B cell (primary cell): ENCODE measurements around the gene HMGA1. TPM values are rescaled to one million over a fixed set of nuclear protein-coding genes. Genes with fewer than 3 reads are reported as not detected.

Experiments used
- ATAC-seq: fragments of 200-7000 bp; cut with Tn5 transposase; one replicate; pipeline ENCODE4 v1.10.0; 2021; ENCODE audit warnings: low read depth, mild to moderate bottlenecking, moderate number of reproducible peaks, moderate library complexity
- CTCF ChIA-PET: fragments of 350-600 bp; sonication (Branson Sonifier 250); formaldehyde crosslinking; loops from one replicate; lab custom pipeline; 2021; ENCODE audit warnings: antibody characterized with exemption, inconsistent platforms; lab: Charles Lee
- POLR2A ChIA-PET: fragments of 350-600 bp; sonication (Branson Sonifier 250); formaldehyde crosslinking; loops from one replicate; lab custom pipeline; 2021; ENCODE audit warnings: antibody characterized with exemption; lab: Charles Lee
- DNase-seq: peaks from one replicate; pipeline ENCODE4 v3.0.0; 2013
- H2AFZ ChIP-seq: 2 replicates; pipeline ENCODE4 v1.6.1; 2012; ENCODE audit warnings: mild to moderate bottlenecking, low read depth, low read length; ENCODE audit not compliant: insufficient read depth, poor library complexity, severe bottlenecking
- H3K27ac ChIP-seq, 2 donors: 1 replicate in 1 of 2; 2 replicates in 1 of 2; pipeline ENCODE4 v1.5.1; 2012 to 2013; ENCODE audit warnings: low read length in 2 of 2, mild to moderate bottlenecking in 2 of 2, moderate library complexity in 1 of 2
- H3K27me3 ChIP-seq, 4 experiments: fragments of 200-600 bp in 1 of 4; sonication (generic) in 1 of 4; replicated peaks in 1 of 4; 1 replicate in 2 of 4; 2 replicates in 2 of 4; pipeline versions ENCODE4 v1.6.1 to v1.7.0; 2013 to 2016; ENCODE audit warnings: low read length in 3 of 4, mild to moderate bottlenecking in 2 of 4, mixed read lengths in 1 of 4, moderate library complexity in 1 of 4; ENCODE audit not compliant: insufficient read depth in 4 of 4, control insufficient read depth in 3 of 4; ENCODE audit errors: control extremely low read depth in 1 of 4
- H3K36me3 ChIP-seq, 2 experiments: replicated peaks in 1 of 2; 1 replicate in 1 of 2; 2 replicates in 1 of 2; pipeline versions ENCODE4 v1.6.1 to v1.7.1; 2013; ENCODE audit warnings: low read length in 1 of 2; ENCODE audit not compliant: insufficient read depth in 2 of 2, control insufficient read depth in 1 of 2; ENCODE audit errors: control extremely low read depth in 1 of 2, extremely low read depth in 1 of 2
- H3K4me1 ChIP-seq, 2 donors: fragments of 200-600 bp in 1 of 2; sonication (generic) in 1 of 2; 1 replicate in 1 of 2; 2 replicates in 1 of 2; pipeline versions ENCODE4 v1.5.1 to v1.6.1; 2013 to 2017; ENCODE audit warnings: low read length in 2 of 2; ENCODE audit not compliant: control insufficient read depth in 2 of 2, insufficient read depth in 2 of 2
- H3K4me2 ChIP-seq: replicated peaks from 2 replicates; pipeline ENCODE3; 2012; ENCODE audit warnings: mild to moderate bottlenecking, low read depth, low read length; ENCODE audit not compliant: poor library complexity, severe bottlenecking
- H3K4me3 ChIP-seq, 5 experiments: fragments of 200-600 bp in 1 of 5; sonication (generic) in 1 of 5; 1 replicate in 3 of 5; 2 replicates in 2 of 5; pipeline versions ENCODE4 v1.5.1 to v1.7.0; 2011 to 2016; ENCODE audit warnings: low read length in 4 of 5, mild to moderate bottlenecking in 4 of 5, low read depth in 2 of 5, control low read depth in 1 of 5, moderate library complexity in 1 of 5; ENCODE audit not compliant: insufficient read depth in 1 of 5; ENCODE audit errors: control extremely low read depth in 1 of 5, extremely low read depth in 1 of 5
- H3K79me2 ChIP-seq: fragments of 200-600 bp; sonication (generic); one replicate; pipeline ENCODE4 v1.6.0; 2016; ENCODE audit warnings: low read length; ENCODE audit not compliant: control insufficient read depth, insufficient read depth
- H3K9ac ChIP-seq: fragments of 200-600 bp; sonication (generic); 2 replicates; pipeline ENCODE4 v1.6.1; 2017; ENCODE audit warnings: mild to moderate bottlenecking, low read length, moderate library complexity
- H3K9me3 ChIP-seq, 3 donors: one replicate each; pipeline versions ENCODE4 v1.6.1 to v1.7.1; 2013; ENCODE audit warnings: low read length in 2 of 3; ENCODE audit not compliant: control insufficient read depth in 2 of 3, insufficient read depth in 1 of 3; ENCODE audit errors: control extremely low read depth in 1 of 3
- H4K20me1 ChIP-seq: 2 replicates; pipeline ENCODE4 v1.6.0; 2012; ENCODE audit warnings: mild to moderate bottlenecking, low read length; ENCODE audit not compliant: insufficient read depth, control insufficient read depth, poor library complexity, severe bottlenecking
- H3K27ac Mint-ChIP-seq: one replicate; pipeline ENCODE4 v1.8.0; 2021; ENCODE audit warnings: mixed read lengths
- H3K27me3 Mint-ChIP-seq: one replicate; pipeline ENCODE4 v1.8.0; 2021; ENCODE audit warnings: mixed read lengths
- H3K4me1 Mint-ChIP-seq: one replicate; pipeline ENCODE4 v1.8.0; 2021; ENCODE audit warnings: mixed read lengths
- H3K4me3 Mint-ChIP-seq: one replicate; pipeline ENCODE4 v1.8.0; 2021; ENCODE audit warnings: mixed read lengths
- H3K9me3 Mint-ChIP-seq: one replicate; pipeline ENCODE4 v1.8.0; 2022; ENCODE audit warnings: mixed read lengths; ENCODE audit not compliant: insufficient read depth
- EZH2 ChIP-seq: IDR thresholded peaks from 2 replicates; pipeline ENCODE4 v1.6.1; 2012; ENCODE audit warnings: borderline replicate concordance, low read depth, mild to moderate bottlenecking, moderate library complexity, low read length; ENCODE audit not compliant: insufficient read depth, poor library complexity, severe bottlenecking
- WGBS: methylation state at CpG from one replicate; pipeline ENCODE4 v1.1.5; 2013; ENCODE audit warnings: missing lambda C conversion rate; ENCODE audit not compliant: insufficient coverage; 5-methylcytosine and 5-hydroxymethylcytosine counted together
- intact Hi-C: fragments of 100-400 bp; cut with micrococcal nuclease; formaldehyde crosslinking; loops from one replicate; pipeline ENCODE4 v1.10.0; 2022
- polyA plus RNA-seq: library from polyadenylated mRNA; depleted of rRNA; stranded (reverse); fragments of >200 nt; gene quantifications from 2 replicates; pipeline ENCODE4 v1.2.3, GENCODE V29; 2012
- total RNA-seq, 2 donors: library from RNA; stranded (reverse); fragments of 120-200 nt in 1 of 2; gene quantifications; 1 replicate in 1 of 2; 2 replicates in 1 of 2; pipeline versions ENCODE4 v1.2.3 to v1.2.4, GENCODE V29; 2013 to 2022
- TF ChIP-seq, protein P1 (sequence below): fragments of 200-600 bp; IDR thresholded peaks from one replicate; pipeline ENCODE4 v1.8.0; 2022; ENCODE audit warnings: antibody characterized with exemption, mild to moderate bottlenecking

The HMGA1 gene
- total and polyA plus RNA-seq, 2 donors (not counting 1 experiment from before 2014, with no cell fraction given): 59.6 to 66.4 TPM

DNA sequence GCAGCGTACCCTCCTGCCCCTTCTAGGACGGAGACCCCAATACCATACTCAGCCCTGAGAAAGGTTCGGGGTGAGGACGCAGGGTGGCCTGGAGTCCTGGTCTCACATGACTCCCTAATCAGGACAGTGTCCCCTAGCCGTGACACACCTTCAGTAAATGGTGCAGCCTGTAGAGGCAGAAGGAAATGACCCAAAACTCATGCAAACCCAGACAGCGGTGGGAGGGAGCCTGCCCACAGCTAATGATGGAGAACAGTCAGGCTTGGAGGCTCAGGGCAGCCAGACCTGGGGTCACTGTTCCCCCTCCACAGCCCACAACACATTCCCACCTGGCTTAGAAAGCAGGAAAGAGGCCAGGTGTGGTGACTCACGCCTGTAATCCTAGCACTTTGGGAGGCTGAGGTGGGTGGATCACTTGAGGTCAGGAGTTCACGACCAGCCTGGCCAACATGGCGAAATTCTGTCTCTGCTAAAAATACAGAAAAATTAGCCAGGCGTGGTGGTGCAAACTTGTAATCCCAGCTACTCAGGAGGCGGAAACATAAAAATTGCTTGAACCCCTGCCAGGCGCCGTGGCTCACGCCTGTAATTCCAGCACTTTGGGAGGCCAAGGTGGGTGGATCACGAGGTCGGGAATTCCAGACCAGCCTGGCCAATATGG is 8.8 kb upstream of the HMGA1 start:
- no peak for ATAC-seq
- Histone ChIP-seq H3K9ac (no peak overlapping the region), H3K4me3 (no peak overlapping the region), H3K36me3 (no peaks in the 10 kb centered on the region), H3K4me2 (peak overlapping the region; percentile 48), H3K9me3 (peaks cover 0 to 2% (median 0%) of the 10 kb centered on the region in 3 donors), H3K79me2 (no peaks in the 10 kb centered on the region), H3K27me3 (no peaks in the 10 kb centered on the region), H3K27ac (peak overlapping the region; percentile 70 to 71), H4K20me1 (no peaks in the 10 kb centered on the region), H3K4me1 (peaks cover 30 to 38% of the 10 kb centered on the region in 2 donors), H2AFZ (no peak overlapping the region)
- Mint-ChIP-seq H3K27ac (peak overlapping the region; percentile 89), H3K9me3 (no peaks in the 10 kb centered on the region), H3K4me3 (peak overlapping the region; percentile 55), H3K4me1 (peaks cover 40% of the 10 kb centered on the region), H3K27me3 (no peaks in the 10 kb centered on the region)
- intact Hi-C loops: no loop called here
- POLR2A ChIA-PET: interaction anchor here (0.7 to 1.5 kb wide), 2 partner anchors 9 to 16 kb away, joined by 6 to 21 read pairs; partner anchors contain the start of gene HMGA1
- peak; percentile 51 for DNase-seq
- 75% methylated on average over 12 of the region's 16 CpGs for WGBS
- CTCF ChIA-PET: interaction anchor here (1.1 to 2.9 kb wide), 5 partner anchors 9 to 187 kb away, joined by 3 to 20 read pairs (median 3); partner anchors contain the start of gene HMGA1
- TF ChIP-seq, protein P1, sequence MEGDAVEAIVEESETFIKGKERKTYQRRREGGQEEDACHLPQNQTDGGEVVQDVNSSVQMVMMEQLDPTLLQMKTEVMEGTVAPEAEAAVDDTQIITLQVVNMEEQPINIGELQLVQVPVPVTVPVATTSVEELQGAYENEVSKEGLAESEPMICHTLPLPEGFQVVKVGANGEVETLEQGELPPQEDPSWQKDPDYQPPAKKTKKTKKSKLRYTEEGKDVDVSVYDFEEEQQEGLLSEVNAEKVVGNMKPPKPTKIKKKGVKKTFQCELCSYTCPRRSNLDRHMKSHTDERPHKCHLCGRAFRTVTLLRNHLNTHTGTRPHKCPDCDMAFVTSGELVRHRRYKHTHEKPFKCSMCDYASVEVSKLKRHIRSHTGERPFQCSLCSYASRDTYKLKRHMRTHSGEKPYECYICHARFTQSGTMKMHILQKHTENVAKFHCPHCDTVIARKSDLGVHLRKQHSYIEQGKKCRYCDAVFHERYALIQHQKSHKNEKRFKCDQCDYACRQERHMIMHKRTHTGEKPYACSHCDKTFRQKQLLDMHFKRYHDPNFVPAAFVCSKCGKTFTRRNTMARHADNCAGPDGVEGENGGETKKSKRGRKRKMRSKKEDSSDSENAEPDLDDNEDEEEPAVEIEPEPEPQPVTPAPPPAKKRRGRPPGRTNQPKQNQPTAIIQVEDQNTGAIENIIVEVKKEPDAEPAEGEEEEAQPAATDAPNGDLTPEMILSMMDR: no peak
- TF ChIP-seq EZH2: no peak

GRCh38 chr6:34229877-34230276 is 6.8 kb upstream of the HMGA1 start:
- H3K4me3 ChIP-seq: no peak overlapping the region
- no peak overlapping the region for H3K27ac ChIP-seq
- no peaks in the 10 kb centered on the region for H3K79me2 ChIP-seq
- H4K20me1 ChIP-seq: no peaks in the 10 kb centered on the region
- Mint-ChIP-seq H3K27me3 (no peaks in the 10 kb centered on the region), H3K4me3 (no peak overlapping the region), H3K27ac (no peak overlapping the region), H3K4me1 (peaks cover 31% of the 10 kb centered on the region), H3K9me3 (no peaks in the 10 kb centered on the region)
- ATAC-seq: no peak
- intact Hi-C loops: loop anchor here (10.0 kb wide), 2 partner anchors 465 to 655 kb away; partner anchors contain the start of genes ANKS1A, ILRUN and TAF11
- CTCF ChIA-PET: interaction anchor here (1.0 kb wide), 1 partner anchor 185 kb away, joined by 3 read pairs; no protein-coding TSS in a partner anchor
- no peak for TF ChIP-seq EZH2
- TF ChIP-seq, protein P1: no peak
- H3K4me1 ChIP-seq: peaks cover 20 to 22% of the 10 kb centered on the region in 2 donors
- H3K9me3 ChIP-seq: peaks cover 0 to 2% (median 0%) of the 10 kb centered on the region in 3 donors
- H3K36me3 ChIP-seq: no peaks in the 10 kb centered on the region
- H3K27me3 ChIP-seq: no peaks in the 10 kb centered on the region
- no peak for DNase-seq
- no peak overlapping the region for H2AFZ ChIP-seq
- no peak overlapping the region for H3K4me2 ChIP-seq
- 98% methylated on average over 5 of the region's 8 CpGs for WGBS
- no peak overlapping the region for H3K9ac ChIP-seq
- POLR2A ChIA-PET: interaction anchor here (0.6 kb wide), 1 partner anchor 30 kb away, joined by 3 read pairs; no protein-coding TSS in a partner anchor
